HFF-Myc (cell line): ENCODE data around the gene OBP2B.

ENCODE experiments used
- DNase-seq: peaks from one replicate; pipeline ENCODE4 v3.0.0-alpha.2; 2011; ENCODE audit warnings: low read depth; ENCODE audit errors: extremely low read depth
- H3K4me3 ChIP-seq: replicated peaks from 2 replicates; pipeline ENCODE4 v1.5.1; 2011; ENCODE audit warnings: low read depth, mild to moderate bottlenecking, control low read depth, low read length
- TF ChIP-seq, protein P1 (sequence below): IDR thresholded peaks from 2 replicates; pipeline ENCODE4 v1.5.1; 2012; ENCODE audit warnings: mild to moderate bottlenecking, low read depth, low read length, control low read depth; ENCODE audit errors: missing control alignments

Gene OBP2B

DNA sequence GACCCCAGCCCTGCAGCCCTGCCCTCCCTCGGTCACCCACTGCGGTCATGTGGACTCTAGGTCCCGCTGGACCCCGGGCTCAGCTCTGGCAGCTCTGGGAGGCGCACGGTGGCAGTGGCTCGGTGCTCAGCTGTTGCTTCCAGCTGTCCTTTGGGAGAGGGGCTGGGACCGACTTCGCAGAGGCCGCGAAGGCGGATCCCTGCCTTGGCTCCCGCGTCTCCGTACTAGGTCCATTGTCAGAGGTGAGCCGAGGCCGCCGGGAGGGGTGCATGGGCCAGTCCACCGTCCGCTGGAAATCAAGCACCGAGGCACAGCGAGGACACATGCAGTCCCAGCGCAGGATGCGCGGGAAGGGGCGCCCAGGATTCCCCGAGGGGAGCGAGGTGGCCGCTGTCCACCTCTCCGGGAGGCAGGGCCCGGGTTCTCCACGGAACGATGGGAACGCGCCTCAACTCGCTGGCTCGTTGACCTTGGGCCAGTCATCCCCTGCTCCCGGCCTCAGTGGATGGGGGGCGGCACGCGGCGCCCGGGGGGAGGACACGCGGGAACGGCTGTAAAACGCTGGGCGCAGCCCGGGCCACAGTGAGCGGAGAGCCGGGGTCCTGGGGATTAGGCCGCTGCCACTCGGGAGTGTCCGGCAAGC, 46.1 kb downstream of the OBP2B start:
- TF ChIP-seq, protein P1, sequence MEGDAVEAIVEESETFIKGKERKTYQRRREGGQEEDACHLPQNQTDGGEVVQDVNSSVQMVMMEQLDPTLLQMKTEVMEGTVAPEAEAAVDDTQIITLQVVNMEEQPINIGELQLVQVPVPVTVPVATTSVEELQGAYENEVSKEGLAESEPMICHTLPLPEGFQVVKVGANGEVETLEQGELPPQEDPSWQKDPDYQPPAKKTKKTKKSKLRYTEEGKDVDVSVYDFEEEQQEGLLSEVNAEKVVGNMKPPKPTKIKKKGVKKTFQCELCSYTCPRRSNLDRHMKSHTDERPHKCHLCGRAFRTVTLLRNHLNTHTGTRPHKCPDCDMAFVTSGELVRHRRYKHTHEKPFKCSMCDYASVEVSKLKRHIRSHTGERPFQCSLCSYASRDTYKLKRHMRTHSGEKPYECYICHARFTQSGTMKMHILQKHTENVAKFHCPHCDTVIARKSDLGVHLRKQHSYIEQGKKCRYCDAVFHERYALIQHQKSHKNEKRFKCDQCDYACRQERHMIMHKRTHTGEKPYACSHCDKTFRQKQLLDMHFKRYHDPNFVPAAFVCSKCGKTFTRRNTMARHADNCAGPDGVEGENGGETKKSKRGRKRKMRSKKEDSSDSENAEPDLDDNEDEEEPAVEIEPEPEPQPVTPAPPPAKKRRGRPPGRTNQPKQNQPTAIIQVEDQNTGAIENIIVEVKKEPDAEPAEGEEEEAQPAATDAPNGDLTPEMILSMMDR = no peak
- peak overlapping the region; percentile 81 for H3K4me3 ChIP-seq
- no peak for DNase-seq

DNA sequence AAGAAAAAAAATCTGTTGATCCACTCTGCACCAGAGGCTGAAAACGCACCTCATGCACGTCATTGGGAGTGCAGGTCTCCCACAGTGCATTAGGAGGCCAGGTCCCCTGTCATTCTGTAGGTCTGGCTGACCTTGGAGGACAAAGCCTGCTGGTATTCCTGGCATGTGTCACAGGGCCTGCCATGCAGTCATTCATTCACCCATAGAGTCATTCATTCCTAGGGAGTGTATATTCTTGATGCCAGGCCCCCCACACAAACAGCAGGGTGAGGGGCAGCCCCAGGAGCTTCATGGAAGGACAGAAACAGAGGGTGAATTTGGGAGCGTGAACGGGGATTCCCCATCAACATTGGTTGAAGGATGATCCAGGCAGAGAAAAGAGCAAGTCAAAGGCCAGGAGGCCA, 47.5 kb downstream of the OBP2B start:
- H3K4me3 ChIP-seq = peak overlapping the region; percentile 12; the same call in 1 of the 2 replicates
- TF ChIP-seq, protein P1 = no peak
- DNase-seq = no peak

DNA sequence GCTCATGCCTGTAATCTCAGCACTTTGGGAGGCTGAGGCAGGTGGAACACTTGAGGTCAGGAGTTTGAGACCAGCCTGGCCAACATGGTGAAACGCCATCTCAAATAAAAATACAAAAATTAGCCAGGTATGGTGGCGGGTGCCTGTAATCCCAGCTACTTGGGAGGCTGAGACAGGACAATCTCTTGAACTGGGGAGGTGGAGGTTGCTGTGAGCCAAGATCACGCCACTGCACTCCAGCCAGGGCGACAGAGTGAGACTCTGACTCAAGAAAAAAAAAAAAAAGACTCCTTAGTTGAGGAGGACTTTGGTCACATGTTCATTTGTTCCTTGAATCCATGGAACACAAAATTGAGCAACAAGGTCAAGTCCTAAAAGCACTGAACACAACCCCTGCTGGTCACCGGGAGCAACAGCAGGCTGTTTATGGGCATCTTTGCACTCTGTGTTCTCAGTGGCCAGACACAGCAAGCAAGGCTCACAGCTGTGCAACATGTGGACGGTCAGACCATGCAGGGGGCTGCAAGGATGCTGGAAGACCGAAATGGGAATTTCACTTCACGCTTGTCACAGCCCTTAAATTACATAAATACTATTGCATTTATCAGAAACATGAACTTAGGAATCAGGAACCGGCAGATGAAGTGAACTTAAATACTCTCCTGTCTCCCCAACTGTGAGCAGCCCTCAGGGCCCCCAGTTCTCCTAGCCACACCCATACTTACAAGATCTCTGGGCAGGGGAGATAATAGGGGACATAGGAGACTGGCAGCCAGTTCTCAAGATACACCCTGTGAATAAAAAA, 48.1 kb downstream of the OBP2B start:
- TF ChIP-seq, protein P1 = peak; percentile 84
- DNase-seq = peak; percentile 89
- H3K4me3 ChIP-seq = peak overlapping the region; percentile 12; the same call in 1 of the 2 replicates

DNA sequence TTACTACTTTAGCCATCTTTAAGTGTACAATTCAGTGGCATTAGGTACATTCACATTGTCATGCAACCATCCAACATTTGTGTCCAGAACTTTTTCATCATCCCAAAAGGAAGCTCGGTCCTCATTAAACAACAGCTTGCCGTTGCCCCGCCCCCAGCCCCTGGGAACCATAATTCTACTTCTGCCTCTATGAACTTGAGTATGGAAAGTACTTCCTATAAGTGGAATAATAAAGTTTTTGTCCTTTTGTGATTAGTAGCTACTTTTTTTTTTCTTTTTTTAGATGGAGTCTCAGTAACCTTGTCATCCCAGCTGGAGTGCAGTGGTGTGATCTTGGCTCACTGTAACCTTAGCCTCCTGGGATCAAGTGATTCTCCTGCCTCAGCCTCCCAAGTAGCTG, 50.4 kb downstream of the OBP2B start:
- no peak for DNase-seq
- no peak overlapping the region for H3K4me3 ChIP-seq
- TF ChIP-seq, protein P1 = no peak
